HG03520 (cell line): ENCODE data around the gene PPP2R5A.
"Not testable (repeated sequence)": the region's sequence is repeated elsewhere in the genome, so short reads cannot be mapped to it uniquely, and the experiment has no call there.

Source experiments
- ATAC-seq: cut with Tn5 transposase; IDR thresholded peaks from one replicate; pipeline ENCODE4 v1.9.1; 2021; ENCODE audit warnings: mild to moderate bottlenecking, moderate library complexity; ENCODE audit not compliant: unreplicated experiment

The PPP2R5A gene

GRCh38 chr1:212351588-212352362 lies 66.6 kb downstream of the PPP2R5A start:
- ATAC-seq: no peak

GRCh38 chr1:212353181-212353580 lies 68.0 kb downstream of the PPP2R5A start:
- no peak for ATAC-seq

GRCh38 chr1:212354464-212354863 lies 69.3 kb downstream of the PPP2R5A start:
- ATAC-seq: no peak

GRCh38 chr1:212355230-212355969 lies 70.2 kb downstream of the PPP2R5A start:
- ATAC-seq: no peak

- ATAC-seq: no peak
Measured at GRCh38 chr1:212359794-212360479, 74.7 kb downstream of the PPP2R5A start.

GRCh38 chr1:212364985-212365384 lies 79.8 kb downstream of the PPP2R5A start:
- ATAC-seq: no peak

GRCh38 chr1:212366901-212367300 lies 81.7 kb downstream of the PPP2R5A start:
- no peak for ATAC-seq

- ATAC-seq: peak; percentile 20
Measured at GRCh38 chr1:212367474-212368072, 82.4 kb downstream of the PPP2R5A start.

- ATAC-seq: peak; percentile 61
Measured at GRCh38 chr1:212368073-212368484, 82.9 kb downstream of the PPP2R5A start.

- no peak for ATAC-seq
Measured at GRCh38 chr1:212375986-212376385, 90.8 kb downstream of the PPP2R5A start.

GRCh38 chr1:212377644-212378043 lies 92.4 kb downstream of the PPP2R5A start:
- ATAC-seq: no peak

- no peak for ATAC-seq
Measured at GRCh38 chr1:212379366-212379765, 94.2 kb downstream of the PPP2R5A start.

- ATAC-seq: no peak
Measured at GRCh38 chr1:212381397-212382035, 96.3 kb downstream of the PPP2R5A start.

- no peak for ATAC-seq
Measured at GRCh38 chr1:212386029-212386428, 100.8 kb downstream of the PPP2R5A start.

- no peak for ATAC-seq
Measured at GRCh38 chr1:212388985-212389716, 103.9 kb downstream of the PPP2R5A start.

- ATAC-seq: not testable (repeated sequence)
Measured at GRCh38 chr1:212395678-212396437, 110.6 kb downstream of the PPP2R5A start.

- no peak for ATAC-seq
Measured at GRCh38 chr1:212396638-212397037, 111.4 kb downstream of the PPP2R5A start.

- ATAC-seq: no peak
Measured at GRCh38 chr1:212397171-212397570, 112.0 kb downstream of the PPP2R5A start.

- ATAC-seq: no peak
Measured at GRCh38 chr1:212401042-212401441, 115.8 kb downstream of the PPP2R5A start.
